HG03196 (cell line): ENCODE data around the gene MBP.
A peak's percentile ranks its signal among the peaks of the same experiment; 100 is the strongest.

Experiments used
- ATAC-seq: cut with Tn5 transposase; IDR thresholded peaks from one replicate; pipeline ENCODE4 v1.9.1; 2021; ENCODE audit not compliant: unreplicated experiment

MBP gene

DNA sequence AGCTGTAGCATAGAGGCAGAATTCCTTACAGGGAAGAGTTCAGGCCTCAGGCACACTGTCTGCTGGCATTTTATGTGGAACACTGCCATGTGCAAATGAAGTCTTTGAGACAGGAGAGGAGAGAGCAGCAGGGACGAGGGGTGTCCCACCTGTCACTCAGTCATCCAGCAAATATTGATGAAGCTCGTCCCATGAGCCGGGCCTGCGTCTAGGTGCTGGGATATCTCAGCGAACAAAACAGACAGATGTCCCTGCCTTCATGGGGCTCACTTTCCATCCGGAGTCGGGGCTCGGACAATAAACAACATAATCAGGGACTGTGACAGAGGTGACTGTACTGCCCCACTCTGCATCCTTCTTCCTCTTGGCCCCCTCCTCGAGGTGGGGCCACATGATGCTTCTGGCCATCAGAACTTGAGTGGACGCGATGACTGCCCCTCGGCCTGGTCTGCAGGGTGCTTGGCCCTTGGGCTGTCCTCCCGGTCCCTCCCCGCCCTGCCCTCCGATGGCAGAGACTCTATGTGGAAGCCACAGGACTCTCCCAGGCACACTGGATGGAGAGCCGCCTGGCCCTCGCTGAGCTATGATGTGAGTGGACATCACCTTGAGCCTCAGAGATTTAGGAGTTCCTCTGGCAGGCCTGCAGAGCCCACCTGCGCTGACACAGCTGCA, 78.8 kb downstream of the MBP start:
- ATAC-seq = no peak

GRCh38 chr18:77052983-77053309, 79.6 kb downstream of the MBP start:
- ATAC-seq = peak; percentile 33

- ATAC-seq = no peak
These were observed 80.1 kb downstream of the MBP start for GRCh38 chr18:77052297-77052982.

DNA sequence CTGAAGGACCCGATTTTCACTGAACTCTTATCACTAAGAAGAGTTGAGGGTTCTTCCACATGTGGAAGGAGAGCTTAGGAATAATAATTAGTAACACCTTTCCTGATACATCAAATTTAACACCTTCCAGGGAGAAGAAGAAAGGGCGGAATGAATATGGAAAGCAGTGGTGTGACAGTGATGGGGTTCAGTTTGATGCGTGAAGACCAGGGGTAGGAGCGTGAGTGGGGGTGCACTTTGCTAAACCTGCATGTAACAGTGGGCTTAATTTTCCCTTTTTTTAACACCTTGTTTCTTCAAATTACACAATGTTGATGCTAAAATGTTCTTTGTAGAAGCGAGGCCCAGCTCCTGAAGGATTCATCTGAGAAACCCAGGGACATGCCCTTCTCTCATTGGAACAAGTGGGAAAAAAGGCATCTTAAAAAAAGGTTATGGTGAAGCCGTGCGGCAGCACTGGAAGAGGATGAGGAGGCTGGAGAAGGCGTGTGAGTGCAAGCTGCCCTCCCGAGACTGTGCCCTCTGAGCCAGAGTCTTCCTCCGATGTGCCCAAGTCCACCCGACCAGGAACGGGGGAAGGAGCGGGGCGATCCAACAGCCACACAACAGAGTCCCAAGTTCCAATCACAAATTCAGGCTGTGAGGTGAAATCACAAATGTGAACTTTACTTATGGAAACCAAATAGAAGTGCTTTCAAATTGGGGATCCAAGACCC, 80.8 kb downstream of the MBP start:
- no peak for ATAC-seq

DNA sequence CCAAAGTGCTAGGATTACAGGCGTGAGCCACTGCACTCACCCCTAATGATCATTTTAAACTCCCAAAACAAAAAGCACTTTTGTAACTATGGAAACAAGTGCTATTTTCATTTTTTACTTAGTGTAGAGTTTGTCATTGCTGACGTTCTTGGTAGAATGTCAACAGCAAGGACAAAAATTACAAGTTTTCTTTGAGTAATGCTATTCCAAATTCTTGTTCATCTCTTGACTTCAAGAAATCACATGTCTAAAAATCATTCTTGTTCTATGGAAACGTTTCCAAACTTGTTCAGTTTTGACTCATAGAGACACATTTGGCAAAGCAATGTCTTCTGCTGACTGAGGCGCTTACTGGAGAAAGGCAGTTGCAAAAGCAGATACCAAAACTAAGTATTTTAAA, 82.6 kb downstream of the MBP start:
- ATAC-seq = no peak

- ATAC-seq = no peak
These were observed 84.7 kb downstream of the MBP start for GRCh38 chr18:77047803-77048419.

GRCh38 chr18:77046994-77047393, 85.6 kb downstream of the MBP start:
- no peak for ATAC-seq

DNA sequence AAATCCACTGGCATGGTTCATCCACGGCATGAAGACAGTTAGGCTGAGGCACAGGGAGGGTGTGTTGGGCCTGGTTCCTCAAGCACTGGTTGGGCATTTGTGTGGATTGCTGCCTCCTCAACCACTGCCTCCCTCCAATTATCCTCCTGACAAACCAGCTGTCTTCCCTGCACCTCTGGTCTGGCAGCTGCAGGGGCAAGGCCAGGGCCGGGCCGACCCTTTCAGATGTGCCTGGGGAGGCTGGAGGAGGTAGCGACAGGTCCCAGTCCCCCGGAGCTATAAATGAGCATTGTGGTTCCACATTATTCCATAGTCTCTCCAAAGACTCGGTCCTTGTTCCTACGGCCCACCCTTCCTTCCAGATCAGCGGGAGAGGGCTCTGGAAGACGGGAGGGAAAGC, 86.2 kb downstream of the MBP start:
- no peak for ATAC-seq

DNA sequence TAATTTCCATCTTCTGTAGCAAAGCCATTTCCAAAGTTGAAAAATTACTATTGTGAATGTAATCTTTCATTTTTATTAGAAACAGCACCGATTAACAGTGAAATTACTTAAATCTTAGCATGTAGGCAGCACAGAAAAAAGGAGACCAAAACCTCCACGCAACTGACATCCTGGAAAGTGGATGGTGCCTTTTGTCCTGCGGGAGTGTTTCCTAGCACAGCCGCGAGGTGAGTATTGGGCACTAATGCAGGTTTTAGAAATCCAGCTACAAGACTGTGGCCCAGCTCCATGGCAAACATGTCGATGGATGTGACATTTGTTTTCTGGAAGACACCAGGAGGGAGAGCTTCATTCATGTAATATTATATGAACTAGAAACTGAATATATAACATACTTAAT, 86.9 kb downstream of the MBP start:
- ATAC-seq = no peak

DNA sequence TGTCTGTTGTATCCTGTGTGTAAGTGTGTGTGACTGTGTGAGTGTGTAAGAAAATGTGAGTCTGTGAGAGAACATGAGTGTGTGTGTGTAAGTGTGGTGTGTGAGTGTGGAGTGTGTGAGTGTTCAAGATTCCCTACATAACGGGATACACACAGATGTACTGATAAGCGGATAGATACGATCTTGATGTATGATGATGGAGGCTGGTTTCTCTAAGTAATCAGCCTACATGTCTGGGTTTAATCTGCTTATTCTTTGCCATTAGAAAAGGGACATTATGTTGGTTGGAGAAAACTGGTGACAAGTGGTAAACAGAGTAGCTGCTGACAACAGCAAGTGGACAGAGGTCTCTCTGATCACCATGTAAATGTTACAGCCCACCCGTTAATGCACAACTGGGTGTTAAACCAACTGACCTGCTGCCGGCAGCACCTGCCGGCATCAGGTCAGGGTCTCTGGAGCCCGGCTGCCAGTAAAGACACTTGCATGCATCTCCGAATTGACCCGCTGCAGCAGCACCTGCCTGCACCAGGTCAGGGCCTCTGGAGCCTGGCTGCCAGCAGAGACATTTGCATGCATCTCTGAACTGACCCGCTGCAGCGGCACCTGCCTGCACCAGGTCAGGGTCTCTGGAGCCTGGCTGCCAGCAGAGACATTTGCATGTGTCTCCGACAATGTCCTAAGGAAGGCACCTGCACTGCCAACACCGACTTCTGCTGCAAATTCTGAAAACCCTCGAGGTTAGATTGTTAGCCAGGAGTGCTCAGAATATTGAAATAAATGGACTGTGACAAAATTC, 87.5 kb downstream of the MBP start:
- no peak for ATAC-seq

GRCh38 chr18:77043541-77044280, 88.9 kb downstream of the MBP start:
- no peak for ATAC-seq

- ATAC-seq = no peak
These were observed 90.0 kb downstream of the MBP start for GRCh38 chr18:77042583-77042982.

GRCh38 chr18:77039196-77040130, 93.1 kb downstream of the MBP start:
- ATAC-seq = no peak

GRCh38 chr18:77038182-77038858, 94.3 kb downstream of the MBP start:
- no peak for ATAC-seq

DNA sequence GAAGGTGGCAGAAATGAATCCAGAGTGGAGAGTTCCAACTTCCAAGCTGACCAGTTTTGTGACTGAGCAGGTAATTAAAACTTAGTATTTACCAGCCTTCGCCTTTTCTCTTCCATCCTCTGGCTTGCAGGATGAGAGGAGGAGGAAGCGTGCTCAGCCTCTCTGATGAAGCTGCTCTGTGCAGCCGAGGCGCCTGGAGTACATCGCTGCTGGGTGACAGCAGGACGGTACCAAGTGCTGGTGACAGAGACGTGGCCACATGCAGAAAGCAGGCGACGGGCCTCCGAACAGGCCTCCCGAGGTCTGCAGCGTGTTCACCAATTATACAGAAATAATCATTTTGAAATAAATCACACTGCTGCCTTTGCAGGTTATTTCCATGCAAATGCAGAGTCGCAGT, 95.0 kb downstream of the MBP start:
- ATAC-seq = no peak

- ATAC-seq = no peak
These were observed 97.0 kb downstream of the MBP start for GRCh38 chr18:77035380-77036187.

DNA sequence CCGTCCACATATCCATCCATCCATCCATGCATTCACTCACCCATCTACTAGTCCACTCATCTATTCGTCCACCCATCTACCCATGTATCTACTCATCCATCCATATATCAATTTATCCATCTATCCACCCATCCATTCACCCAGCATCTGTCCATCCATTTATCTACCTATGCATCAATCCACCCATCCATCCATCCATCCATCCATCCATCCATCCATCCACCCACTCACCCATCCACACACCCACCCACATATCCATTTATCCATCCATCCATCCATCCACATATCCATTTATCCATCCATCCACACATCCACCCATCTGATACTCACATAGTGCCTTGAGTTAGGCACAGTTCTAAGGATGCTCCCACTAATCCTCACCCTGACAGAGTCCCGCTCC, 99.0 kb downstream of the MBP start:
- ATAC-seq = no peak

GRCh38 chr18:77032181-77032701, 100.3 kb downstream of the MBP start:
- ATAC-seq = no peak
